ENCODE measurements around the gene GJD4.

DNA sequence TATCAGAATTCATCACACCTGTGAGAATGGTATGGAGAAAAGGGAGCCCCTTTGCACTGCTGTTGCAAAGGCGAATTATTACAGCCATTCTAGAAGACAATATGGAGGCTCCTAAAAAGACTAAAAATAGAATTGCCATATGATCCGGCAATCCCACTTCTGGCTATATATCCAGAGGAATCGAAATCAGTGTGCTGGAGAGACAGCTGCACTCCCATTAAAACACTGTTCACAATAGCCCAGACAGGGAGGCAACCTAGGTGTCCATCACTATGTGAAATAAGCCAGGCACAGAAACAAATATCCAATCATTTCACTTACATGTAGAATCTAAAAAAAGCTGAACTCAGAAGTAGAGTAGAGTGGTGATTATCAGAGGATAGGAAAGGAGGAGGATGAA lies 26.0 kb upstream of the GJD4 start:
- TF ChIP-seq, protein P1, sequence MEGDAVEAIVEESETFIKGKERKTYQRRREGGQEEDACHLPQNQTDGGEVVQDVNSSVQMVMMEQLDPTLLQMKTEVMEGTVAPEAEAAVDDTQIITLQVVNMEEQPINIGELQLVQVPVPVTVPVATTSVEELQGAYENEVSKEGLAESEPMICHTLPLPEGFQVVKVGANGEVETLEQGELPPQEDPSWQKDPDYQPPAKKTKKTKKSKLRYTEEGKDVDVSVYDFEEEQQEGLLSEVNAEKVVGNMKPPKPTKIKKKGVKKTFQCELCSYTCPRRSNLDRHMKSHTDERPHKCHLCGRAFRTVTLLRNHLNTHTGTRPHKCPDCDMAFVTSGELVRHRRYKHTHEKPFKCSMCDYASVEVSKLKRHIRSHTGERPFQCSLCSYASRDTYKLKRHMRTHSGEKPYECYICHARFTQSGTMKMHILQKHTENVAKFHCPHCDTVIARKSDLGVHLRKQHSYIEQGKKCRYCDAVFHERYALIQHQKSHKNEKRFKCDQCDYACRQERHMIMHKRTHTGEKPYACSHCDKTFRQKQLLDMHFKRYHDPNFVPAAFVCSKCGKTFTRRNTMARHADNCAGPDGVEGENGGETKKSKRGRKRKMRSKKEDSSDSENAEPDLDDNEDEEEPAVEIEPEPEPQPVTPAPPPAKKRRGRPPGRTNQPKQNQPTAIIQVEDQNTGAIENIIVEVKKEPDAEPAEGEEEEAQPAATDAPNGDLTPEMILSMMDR (IDR thresholded peaks at IDR 0.05): no peak
- TF ChIP-seq POLR2A (IDR thresholded peaks at IDR 0.05): no peak
